HG03457 (cell line): ENCODE data around the gene FNDC3B.

ENCODE experiments used
- ATAC-seq: cut with Tn5 transposase; IDR thresholded peaks from one replicate; pipeline ENCODE4 v1.9.1; 2021; ENCODE audit warnings: moderate number of reproducible peaks; ENCODE audit not compliant: unreplicated experiment

FNDC3B gene

GRCh38 chr3:172184106-172184822 lies 144.9 kb downstream of the FNDC3B start:
- no peak for ATAC-seq

GRCh38 chr3:172185907-172186306 lies 146.5 kb downstream of the FNDC3B start:
- ATAC-seq, result no peak

GRCh38 chr3:172186607-172187006 lies 147.2 kb downstream of the FNDC3B start:
- no peak for ATAC-seq

GRCh38 chr3:172187511-172187910 lies 148.1 kb downstream of the FNDC3B start:
- ATAC-seq, result no peak

- no peak for ATAC-seq
Measured at GRCh38 chr3:172188511-172188910, 149.1 kb downstream of the FNDC3B start.

GRCh38 chr3:172189213-172189612 lies 149.8 kb downstream of the FNDC3B start:
- ATAC-seq, result no peak

GRCh38 chr3:172189987-172190603 lies 150.7 kb downstream of the FNDC3B start:
- ATAC-seq, result no peak

GRCh38 chr3:172190980-172191379 lies 151.6 kb downstream of the FNDC3B start:
- no peak for ATAC-seq

GRCh38 chr3:172191629-172192028 lies 152.3 kb downstream of the FNDC3B start:
- ATAC-seq, result no peak

- ATAC-seq, result no peak
Measured at GRCh38 chr3:172192830-172193415, 153.5 kb downstream of the FNDC3B start.

- no peak for ATAC-seq
Measured at GRCh38 chr3:172193436-172193835, 154.1 kb downstream of the FNDC3B start.

GRCh38 chr3:172194702-172195406 lies 155.5 kb downstream of the FNDC3B start:
- no peak for ATAC-seq

GRCh38 chr3:172195407-172195754 lies 156.0 kb downstream of the FNDC3B start:
- ATAC-seq, result no peak

- no peak for ATAC-seq
Measured at GRCh38 chr3:172197344-172197743, 158.0 kb downstream of the FNDC3B start.

GRCh38 chr3:172198428-172198827 lies 159.1 kb downstream of the FNDC3B start:
- ATAC-seq, result no peak

GRCh38 chr3:172199850-172200369 lies 160.5 kb downstream of the FNDC3B start:
- ATAC-seq, result no peak

- no peak for ATAC-seq
Measured at GRCh38 chr3:172201136-172201869, 161.9 kb downstream of the FNDC3B start.

GRCh38 chr3:172201870-172202236 lies 162.5 kb downstream of the FNDC3B start:
- no peak for ATAC-seq

GRCh38 chr3:172202797-172203196 lies 163.4 kb downstream of the FNDC3B start:
- no peak for ATAC-seq

GRCh38 chr3:172203522-172204258 lies 164.3 kb downstream of the FNDC3B start:
- ATAC-seq, result no peak
